HepG2 (cell line): ENCODE data around the gene NUTF2. TPM values are rescaled to one million over a fixed set of nuclear protein-coding genes. Genes with fewer than 3 reads are reported as not detected.

Experiments used
- AGO2 ChIP-seq: fragments of 200-400 bp; formaldehyde crosslinking; optimal IDR thresholded peaks from 2 replicates; pipeline ENCODE3; 2017; ENCODE audit warnings: mild to moderate bottlenecking, low read depth, low read length, moderate library complexity
- AHR ChIP-seq: IDR thresholded peaks from 2 replicates; pipeline ENCODE4 v1.6.1; 2018; ENCODE audit warnings: missing genetic modification reagents, missing compliant biosample characterization
- CCDC6 ChIP-seq: sonication (generic); formaldehyde crosslinking; IDR thresholded peaks from 2 replicates; pipeline ENCODE4 v1.8.1; 2022; ENCODE audit warnings: mild to moderate bottlenecking, missing genetic modification reagents, moderate library complexity
- FOSL2 ChIP-seq: sonication (generic); formaldehyde crosslinking; IDR thresholded peaks from 2 replicates; pipeline ENCODE4 v1.4.0; 2020; ENCODE audit warnings: missing genetic modification reagents
- FOXM1 ChIP-seq: sonication (generic); formaldehyde crosslinking; IDR thresholded peaks from 2 replicates; pipeline ENCODE4 v1.5.0; 2020; ENCODE audit warnings: missing genetic modification reagents
- IRX3 ChIP-seq: sonication (generic); formaldehyde crosslinking; IDR thresholded peaks from 2 replicates; pipeline ENCODE4 v1.8.1; 2023; ENCODE audit warnings: mild to moderate bottlenecking, low read depth, missing genetic modification reagents, borderline replicate concordance
- KLF11 ChIP-seq: IDR thresholded peaks from 2 replicates; pipeline ENCODE4 v1.6.1; 2016; ENCODE audit warnings: missing compliant biosample characterization
- NFIB ChIP-seq: sonication (generic); formaldehyde crosslinking; IDR thresholded peaks from 2 replicates; pipeline ENCODE4 v1.9.0; 2021; ENCODE audit warnings: missing genetic modification reagents, mild to moderate bottlenecking, borderline replicate concordance
- NFRKB ChIP-seq: fragments of 450-650 bp; IDR thresholded peaks from 2 replicates; pipeline ENCODE4 v1.6.1; 2017
- NR1H2 ChIP-seq: sonication (generic); formaldehyde crosslinking; IDR thresholded peaks from 2 replicates; pipeline ENCODE4 v1.8.1; 2022; ENCODE audit warnings: low read depth, missing genetic modification reagents, borderline replicate concordance
- REXO4 ChIP-seq: sonication (generic); formaldehyde crosslinking; IDR thresholded peaks from 2 replicates; pipeline ENCODE4 v1.8.0; 2022; ENCODE audit warnings: missing genetic modification reagents, mild to moderate bottlenecking, borderline replicate concordance
- SAP130 ChIP-seq: IDR thresholded peaks from 2 replicates; pipeline ENCODE4 v1.6.1; 2016; ENCODE audit warnings: low read depth
- SMARCE1 ChIP-seq: fragments of 450-650 bp; IDR thresholded peaks from 2 replicates; pipeline ENCODE4 v1.6.1; 2017; ENCODE audit warnings: borderline replicate concordance
- SNRNP70 ChIP-seq: fragments of 200-400 bp; formaldehyde crosslinking; IDR thresholded peaks from 2 replicates; pipeline ENCODE4 v1.6.1; 2017; ENCODE audit warnings: mild to moderate bottlenecking, low read depth, low read length, moderate library complexity
- ZFP36L2 ChIP-seq: sonication (generic); formaldehyde crosslinking; IDR thresholded peaks from 2 replicates; pipeline ENCODE4 v1.4.0; 2020; ENCODE audit warnings: missing genetic modification reagents
- ZNF234 ChIP-seq: sonication (generic); formaldehyde crosslinking; conservative IDR thresholded peaks from 2 replicates; pipeline ENCODE4 v1.5.1; 2020; ENCODE audit warnings: mild to moderate bottlenecking, missing genetic modification reagents
- ZNF326 ChIP-seq: sonication (generic); formaldehyde crosslinking; IDR thresholded peaks from 2 replicates; pipeline ENCODE4 v1.4.0; 2020; ENCODE audit warnings: missing genetic modification reagents, borderline replicate concordance
- ZNF367 ChIP-seq: sonication (generic); formaldehyde crosslinking; IDR thresholded peaks from 2 replicates; pipeline ENCODE4 v1.4.0; 2020; ENCODE audit warnings: missing genetic modification reagents, borderline replicate concordance
- ZNF382 ChIP-seq: sonication (generic); formaldehyde crosslinking; IDR thresholded peaks from 2 replicates; pipeline ENCODE4 v1.5.0; 2020; ENCODE audit warnings: missing genetic modification reagents, mild to moderate bottlenecking, borderline replicate concordance
- ZNF616 ChIP-seq: sonication (generic); formaldehyde crosslinking; IDR thresholded peaks from 2 replicates; pipeline ENCODE4 v1.5.0; 2020; ENCODE audit warnings: low read depth, mild to moderate bottlenecking, missing genetic modification reagents
- ZNF724P ChIP-seq: sonication (generic); formaldehyde crosslinking; IDR thresholded peaks from 2 replicates; pipeline ENCODE4 v1.8.0; 2022; ENCODE audit warnings: missing genetic modification reagents, borderline replicate concordance
- polyA plus RNA-seq, 8 experiments: library from polyadenylated mRNA; depleted of rRNA in 3 of 8; stranded (reverse) in 7 of 8; unstranded in 1 of 8; fragments of >200 nt; fragmentation: Illumina TruSeq in 4 of 8; extraction: Trizol in 4 of 8; gene quantifications; 2 replicates each; pipeline versions ENCODE4 v1.2.1 to v1.2.3, GENCODE V29; 2011 to 2016; ENCODE audit warnings: low read depth in 4 of 8, missing spikeins in 1 of 8, mixed read lengths in 1 of 8; ENCODE audit not compliant: insufficient read depth in 1 of 8
- total RNA-seq, 5 experiments: library from RNA; depleted of rRNA; stranded (reverse); fragments of >200 nt; fragmentation: Illumina TruSeq; extraction: Trizol; gene quantifications; 2 replicates each; pipeline ENCODE4 v1.2.3, GENCODE V29; 2016; ENCODE audit warnings: low read depth in 1 of 5
- TF ChIP-seq, protein P1 (sequence below): sonication (generic); formaldehyde crosslinking; IDR thresholded peaks from 2 replicates; pipeline ENCODE4 v1.5.1; 2020; ENCODE audit warnings: mild to moderate bottlenecking, missing genetic modification reagents
- TF ChIP-seq, protein P2 (sequence below): sonication (generic); formaldehyde crosslinking; IDR thresholded peaks from 2 replicates; pipeline ENCODE4 v1.4.0; 2020; ENCODE audit warnings: mild to moderate bottlenecking, missing genetic modification reagents, borderline replicate concordance

The NUTF2 gene
- total and polyA plus RNA-seq, 2 of the 13 experiments (the other 11 are each of a cell fraction or from before 2014, with no cell fraction given) = 168 to 214 TPM

DNA sequence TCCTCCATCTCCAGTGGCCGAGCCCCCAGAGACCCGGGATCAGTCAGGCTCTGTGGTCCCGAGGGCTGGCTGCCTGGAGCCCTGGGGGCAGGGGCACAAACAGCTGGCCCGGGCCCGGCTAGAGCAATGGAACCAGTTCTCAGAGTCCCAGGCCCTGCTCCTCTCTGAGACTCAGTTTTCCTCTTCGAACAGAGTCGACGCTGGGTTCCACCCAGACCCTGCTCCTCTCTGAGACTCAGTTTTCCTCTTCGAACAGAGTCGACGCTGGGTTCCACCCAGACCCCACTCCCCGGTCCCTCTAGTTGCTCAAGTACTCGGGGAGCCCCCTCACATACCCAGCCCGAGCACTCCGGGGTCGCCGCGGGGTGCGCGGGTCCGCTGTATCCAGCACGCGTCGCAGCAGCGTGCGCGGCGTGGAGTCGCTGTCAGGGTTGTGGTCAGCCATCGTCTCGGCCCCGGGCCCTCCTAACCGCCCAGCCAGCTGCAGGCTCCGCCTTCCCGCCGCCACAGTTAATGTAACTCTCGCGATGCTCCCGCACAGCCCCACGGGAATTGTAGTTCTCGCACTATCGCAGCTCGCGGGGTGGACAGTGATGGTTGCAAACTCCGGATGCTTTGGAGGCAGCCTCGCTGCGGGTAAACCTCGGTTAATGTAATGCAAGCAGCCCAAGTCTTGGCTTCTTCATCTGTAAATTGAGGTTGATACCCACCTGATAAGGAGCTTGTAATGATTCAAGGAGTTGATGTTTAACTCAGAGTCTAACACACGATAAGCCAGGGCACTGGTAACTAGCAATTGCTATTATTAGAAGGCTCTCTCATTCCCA lies 13.1 kb upstream of the NUTF2 start (continued):
- TF ChIP-seq AHR (CRISPR knock-in tag) (peak; percentile 71; the same call in 1 of the 2 replicates), ZNF616 (CRISPR knock-in tag) (peak; percentile 76; the same call in 1 of the 2 replicates), KLF11 (CRISPR knock-in tag) (no peak; the same call in 1 of the 2 replicates), SNRNP70 (no peak), FOXM1 (CRISPR knock-in tag) (peak; percentile 71; the same call in 1 of the 2 replicates), REXO4 (CRISPR knock-in tag) (no peak), ZNF367 (0 out of 2 replicates have a peak, but pooled peaks have one; percentile 56), CCDC6 (no peak), NFIB (no peak), NFRKB (no peak), ZFP36L2 (CRISPR knock-in tag) (no peak), NR1H2 (CRISPR knock-in tag) (0 out of 2 replicates have a peak, but pooled peaks have one; percentile 45), FOSL2 (CRISPR knock-in tag) (peak; percentile 55), ZNF326 (no peak), IRX3 (CRISPR knock-in tag) (peak; percentile 93), SMARCE1 (no peak), SAP130 (CRISPR knock-in tag) (peak; percentile 96), AGO2 (peak; percentile 37), ZNF234 (CRISPR knock-in tag) (0 out of 2 replicates have a peak, but pooled peaks have one; percentile 45), ZNF382 (CRISPR knock-in tag) (no peak), ZNF724P (CRISPR knock-in tag) (peak; percentile 47; the same call in 1 of the 2 replicates)
- TF ChIP-seq, protein P1, sequence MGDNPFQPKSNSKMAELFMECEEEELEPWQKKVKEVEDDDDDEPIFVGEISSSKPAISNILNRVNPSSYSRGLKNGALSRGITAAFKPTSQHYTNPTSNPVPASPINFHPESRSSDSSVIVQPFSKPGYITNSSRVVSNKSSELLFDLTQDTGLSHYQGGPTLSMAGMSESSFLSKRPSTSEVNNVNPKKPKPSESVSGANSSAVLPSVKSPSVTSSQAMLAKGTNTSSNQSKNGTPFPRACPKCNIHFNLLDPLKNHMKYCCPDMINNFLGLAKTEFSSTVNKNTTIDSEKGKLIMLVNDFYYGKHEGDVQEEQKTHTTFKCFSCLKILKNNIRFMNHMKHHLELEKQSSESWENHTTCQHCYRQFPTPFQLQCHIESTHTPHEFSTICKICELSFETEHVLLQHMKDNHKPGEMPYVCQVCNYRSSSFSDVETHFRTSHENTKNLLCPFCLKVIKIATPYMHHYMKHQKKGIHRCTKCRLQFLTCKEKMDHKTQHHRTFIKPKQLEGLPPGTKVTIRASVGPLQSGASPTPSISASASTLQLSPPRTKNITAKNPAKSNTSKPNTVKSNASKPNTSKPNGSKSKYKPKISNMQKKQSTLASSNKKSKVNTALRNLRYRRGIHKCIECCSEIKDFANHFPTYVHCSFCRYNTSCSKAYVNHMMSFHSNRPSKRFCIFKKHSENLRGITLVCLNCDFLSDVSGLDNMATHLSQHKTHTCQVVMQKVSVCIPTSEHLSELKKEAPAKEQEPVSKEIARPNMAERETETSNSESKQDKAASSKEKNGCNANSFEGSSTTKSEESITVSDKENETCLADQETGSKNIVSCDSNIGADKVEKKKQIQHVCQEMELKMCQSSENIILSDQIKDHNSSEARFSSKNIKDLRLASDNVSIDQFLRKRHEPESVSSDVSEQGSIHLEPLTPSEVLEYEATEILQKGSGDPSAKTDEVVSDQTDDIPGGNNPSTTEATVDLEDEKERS (CRISPR knock-in tag) = 0 out of 2 replicates have a peak, but pooled peaks have one; percentile 82
- TF ChIP-seq, protein P2, sequence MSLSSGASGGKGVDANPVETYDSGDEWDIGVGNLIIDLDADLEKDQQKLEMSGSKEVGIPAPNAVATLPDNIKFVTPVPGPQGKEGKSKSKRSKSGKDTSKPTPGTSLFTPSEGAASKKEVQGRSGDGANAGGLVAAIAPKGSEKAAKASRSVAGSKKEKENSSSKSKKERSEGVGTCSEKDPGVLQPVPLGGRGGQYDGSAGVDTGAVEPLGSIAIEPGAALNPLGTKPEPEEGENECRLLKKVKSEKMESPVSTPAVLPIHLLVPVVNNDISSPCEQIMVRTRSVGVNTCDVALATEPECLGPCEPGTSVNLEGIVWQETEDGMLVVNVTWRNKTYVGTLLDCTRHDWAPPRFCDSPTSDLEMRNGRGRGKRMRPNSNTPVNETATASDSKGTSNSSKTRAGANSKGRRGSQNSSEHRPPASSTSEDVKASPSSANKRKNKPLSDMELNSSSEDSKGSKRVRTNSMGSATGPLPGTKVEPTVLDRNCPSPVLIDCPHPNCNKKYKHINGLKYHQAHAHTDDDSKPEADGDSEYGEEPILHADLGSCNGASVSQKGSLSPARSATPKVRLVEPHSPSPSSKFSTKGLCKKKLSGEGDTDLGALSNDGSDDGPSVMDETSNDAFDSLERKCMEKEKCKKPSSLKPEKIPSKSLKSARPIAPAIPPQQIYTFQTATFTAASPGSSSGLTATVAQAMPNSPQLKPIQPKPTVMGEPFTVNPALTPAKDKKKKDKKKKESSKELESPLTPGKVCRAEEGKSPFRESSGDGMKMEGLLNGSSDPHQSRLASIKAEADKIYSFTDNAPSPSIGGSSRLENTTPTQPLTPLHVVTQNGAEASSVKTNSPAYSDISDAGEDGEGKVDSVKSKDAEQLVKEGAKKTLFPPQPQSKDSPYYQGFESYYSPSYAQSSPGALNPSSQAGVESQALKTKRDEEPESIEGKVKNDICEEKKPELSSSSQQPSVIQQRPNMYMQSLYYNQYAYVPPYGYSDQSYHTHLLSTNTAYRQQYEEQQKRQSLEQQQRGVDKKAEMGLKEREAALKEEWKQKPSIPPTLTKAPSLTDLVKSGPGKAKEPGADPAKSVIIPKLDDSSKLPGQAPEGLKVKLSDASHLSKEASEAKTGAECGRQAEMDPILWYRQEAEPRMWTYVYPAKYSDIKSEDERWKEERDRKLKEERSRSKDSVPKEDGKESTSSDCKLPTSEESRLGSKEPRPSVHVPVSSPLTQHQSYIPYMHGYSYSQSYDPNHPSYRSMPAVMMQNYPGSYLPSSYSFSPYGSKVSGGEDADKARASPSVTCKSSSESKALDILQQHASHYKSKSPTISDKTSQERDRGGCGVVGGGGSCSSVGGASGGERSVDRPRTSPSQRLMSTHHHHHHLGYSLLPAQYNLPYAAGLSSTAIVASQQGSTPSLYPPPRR (CRISPR knock-in tag) = peak; percentile 41; the same call in 1 of the 2 replicates
